ENCODE results near the gene PRKCG.
A peak's percentile ranks its signal among the peaks of the same experiment; 100 is the strongest.
"Not testable (repeated sequence)": the region's sequence is repeated elsewhere in the genome, so short reads cannot be mapped to it uniquely, and the experiment has no call there.

Gene PRKCG

DNA sequence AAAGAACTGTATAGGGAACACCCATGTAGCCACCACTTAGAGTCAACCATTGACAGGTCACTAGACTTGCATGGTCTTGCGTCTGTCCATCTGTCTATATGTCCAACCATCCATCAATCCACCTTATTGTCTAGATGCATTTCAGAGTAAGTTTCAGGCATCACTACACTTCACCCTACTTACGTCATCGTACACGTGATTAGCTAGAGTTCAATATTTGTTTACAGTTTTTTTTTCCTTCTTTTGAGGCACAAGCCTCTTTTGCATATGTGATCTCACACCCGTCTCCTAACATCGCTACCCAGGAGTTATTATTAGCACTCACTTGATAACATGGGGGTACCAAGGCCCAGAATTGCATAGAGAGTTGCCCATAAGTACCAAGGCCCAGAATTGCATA, 34.0 kb downstream of the PRKCG start:
- Mint-ChIP-seq H3K4me1 (ENCODE audit: low read depth) (no peaks in the 10 kb centered on the region), H3K27ac (no peak overlapping the region), H3K4me3 (no peak overlapping the region)

DNA sequence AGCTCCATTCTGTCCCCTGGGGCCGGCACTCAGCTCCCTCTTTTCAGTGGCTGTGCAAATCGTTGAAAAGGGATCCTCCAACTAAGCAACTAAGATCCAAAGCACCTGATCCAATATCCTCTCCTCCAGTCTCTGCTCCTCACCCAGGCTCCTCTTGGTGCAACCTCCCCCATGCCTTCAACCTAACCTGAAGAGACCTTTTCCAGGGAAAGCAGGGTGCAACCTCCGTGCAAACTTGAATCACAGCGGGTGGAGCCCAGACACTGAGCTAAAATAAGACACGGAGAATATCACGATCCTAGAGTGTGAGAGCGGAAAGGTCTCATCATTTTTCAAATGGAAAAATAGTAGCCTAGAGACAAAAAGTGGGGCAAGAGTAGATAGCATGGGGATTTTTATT, 35.4 kb downstream of the PRKCG start:
- no peaks in the 10 kb centered on the region for H3K36me3 Mint-ChIP-seq (ENCODE audit: low read depth)
- H3K9me3 Mint-ChIP-seq, result peaks cover 2% of the 10 kb centered on the region
- H3K27ac Mint-ChIP-seq, result no peak overlapping the region
- DNase-seq, result no peak
- H3K4me1 Mint-ChIP-seq (ENCODE audit: low read depth), result no peaks in the 10 kb centered on the region
- H3K27me3 Mint-ChIP-seq, result peaks cover 37% of the 10 kb centered on the region
- H3K4me3 Mint-ChIP-seq, result no peak overlapping the region

More for the DNA sequence above, 34.0 kb downstream of the PRKCG start:
- H3K9me3 Mint-ChIP-seq, result peaks cover 2% of the 10 kb centered on the region
- peaks cover 49% of the 10 kb centered on the region for H3K27me3 Mint-ChIP-seq
- DNase-seq, result no peak
- no peaks in the 10 kb centered on the region for H3K36me3 Mint-ChIP-seq (ENCODE audit: low read depth)

- H3K27me3 Mint-ChIP-seq, result peaks cover 5% of the 10 kb centered on the region
- H3K4me1 Mint-ChIP-seq (ENCODE audit: low read depth), result no peaks in the 10 kb centered on the region
- H3K36me3 Mint-ChIP-seq (ENCODE audit: low read depth), result no peaks in the 10 kb centered on the region
- H3K27ac Mint-ChIP-seq, result no peak overlapping the region
- H3K9me3 Mint-ChIP-seq, result peaks cover 2% of the 10 kb centered on the region
- H3K4me3 Mint-ChIP-seq, result no peak overlapping the region
- peak; percentile 35 for DNase-seq
These were observed 45.7 kb downstream of the PRKCG start for GRCh38 chr19:53927739-53928138.

DNA sequence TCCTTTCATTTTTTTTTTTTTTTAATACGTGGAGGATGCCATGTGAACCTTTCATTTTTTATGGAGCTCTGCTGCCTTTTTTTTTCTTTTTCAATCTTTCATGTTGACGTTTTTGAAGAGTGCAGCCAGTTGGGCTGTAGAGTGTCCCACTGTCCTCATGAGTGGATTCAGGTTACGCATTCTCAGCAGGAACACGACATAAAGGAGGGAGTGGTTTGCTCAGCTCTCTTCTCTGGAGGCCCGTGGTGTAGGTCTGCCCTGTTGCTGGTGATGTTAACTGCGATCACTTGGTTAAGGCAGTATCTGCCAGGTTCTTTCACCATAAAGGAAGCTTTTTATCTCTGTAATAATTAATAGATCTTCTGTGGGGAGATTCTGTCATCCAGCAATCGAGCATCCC, 54.0 kb downstream of the PRKCG start:
- Mint-ChIP-seq H3K27ac (no peak overlapping the region), H3K9me3 (no peaks in the 10 kb centered on the region), H3K4me1 (ENCODE audit: low read depth) (no peaks in the 10 kb centered on the region), H3K27me3 (peaks cover 26% of the 10 kb centered on the region), H3K4me3 (no peak overlapping the region), H3K36me3 (ENCODE audit: low read depth) (no peaks in the 10 kb centered on the region)
- no peak for DNase-seq

- Mint-ChIP-seq H3K4me3 (no peak overlapping the region), H3K9me3 (no peaks in the 10 kb centered on the region), H3K4me1 (ENCODE audit: low read depth) (no peaks in the 10 kb centered on the region), H3K27ac (no peak overlapping the region), H3K36me3 (ENCODE audit: low read depth) (no peaks in the 10 kb centered on the region), H3K27me3 (peaks cover 64% of the 10 kb centered on the region)
- peak; percentile 34 for DNase-seq
These were observed 60.2 kb downstream of the PRKCG start for GRCh38 chr19:53942001-53942786.

DNA sequence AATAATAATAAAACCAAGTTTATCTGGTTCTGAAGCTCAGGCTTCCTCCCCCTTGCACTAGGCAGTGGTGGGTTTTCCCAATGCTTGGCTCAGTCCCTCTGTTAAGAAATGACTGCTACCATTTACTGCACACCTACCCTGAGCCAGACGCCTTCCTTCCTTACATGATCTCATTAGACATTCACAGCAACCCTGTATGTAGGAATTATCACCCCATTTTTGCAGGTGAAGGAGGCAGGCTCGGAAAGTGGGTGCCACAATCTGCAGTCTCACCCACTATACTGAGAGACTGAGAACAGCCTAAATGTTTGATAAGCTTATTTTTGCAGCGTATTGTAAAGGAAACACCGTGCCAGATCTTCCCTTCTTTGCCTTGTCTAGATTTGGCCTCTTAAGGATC, 62.4 kb downstream of the PRKCG start:
- H3K27me3 Mint-ChIP-seq, result peaks cover 63% of the 10 kb centered on the region
- no peaks in the 10 kb centered on the region for H3K9me3 Mint-ChIP-seq
- H3K27ac Mint-ChIP-seq, result no peak overlapping the region
- no peak for DNase-seq
- no peaks in the 10 kb centered on the region for H3K4me1 Mint-ChIP-seq (ENCODE audit: low read depth)
- H3K4me3 Mint-ChIP-seq, result no peak overlapping the region
- H3K36me3 Mint-ChIP-seq (ENCODE audit: low read depth), result no peaks in the 10 kb centered on the region

DNA sequence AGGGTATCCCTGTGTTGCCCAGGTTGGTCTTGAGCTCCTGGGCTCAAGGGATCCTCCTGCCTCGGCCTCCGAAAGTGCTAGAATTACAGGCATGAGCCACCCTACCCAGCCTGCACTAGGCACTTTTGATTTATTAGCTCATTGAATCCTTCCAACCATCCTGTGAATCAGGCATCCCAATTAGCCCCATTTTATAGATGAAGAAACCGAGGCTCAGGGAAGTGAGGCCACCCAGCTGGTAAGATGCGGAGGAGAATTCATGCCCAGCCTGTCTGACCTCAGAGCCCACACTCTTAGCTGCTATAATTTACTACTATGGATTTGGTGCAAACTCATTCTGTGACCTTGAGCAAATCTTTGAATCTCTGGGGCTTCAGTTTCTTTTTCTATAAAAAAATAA, 62.9 kb downstream of the PRKCG start:
- Mint-ChIP-seq H3K4me3 (no peak overlapping the region), H3K36me3 (ENCODE audit: low read depth) (no peaks in the 10 kb centered on the region), H3K4me1 (ENCODE audit: low read depth) (no peaks in the 10 kb centered on the region), H3K27ac (no peak overlapping the region), H3K9me3 (no peaks in the 10 kb centered on the region), H3K27me3 (peaks cover 63% of the 10 kb centered on the region)
- DNase-seq, result no peak

DNA sequence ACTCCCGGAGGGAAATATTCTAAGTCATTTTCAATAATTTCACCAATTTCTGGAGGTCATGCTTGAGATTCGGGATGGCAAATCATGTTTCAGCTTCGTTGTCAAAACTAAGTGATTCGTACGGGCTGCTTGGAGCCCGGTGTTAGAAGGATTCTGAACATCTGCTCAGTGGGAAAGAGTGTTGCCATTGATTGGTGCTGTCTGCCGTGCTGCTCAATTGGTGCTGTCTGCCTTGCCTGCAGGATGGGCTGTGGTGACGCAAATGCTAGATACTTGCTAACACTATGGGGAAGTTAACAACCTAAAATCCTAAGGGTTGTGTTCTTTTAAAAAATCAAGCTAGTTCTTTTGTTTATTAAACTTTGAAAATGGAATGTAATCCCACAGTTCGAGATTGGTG, 63.4 kb downstream of the PRKCG start:
- Mint-ChIP-seq H3K4me3 (no peak overlapping the region), H3K27me3 (peaks cover 59% of the 10 kb centered on the region), H3K4me1 (ENCODE audit: low read depth) (no peaks in the 10 kb centered on the region), H3K36me3 (ENCODE audit: low read depth) (no peaks in the 10 kb centered on the region), H3K9me3 (no peaks in the 10 kb centered on the region), H3K27ac (no peak overlapping the region)
- no peak for DNase-seq

DNA sequence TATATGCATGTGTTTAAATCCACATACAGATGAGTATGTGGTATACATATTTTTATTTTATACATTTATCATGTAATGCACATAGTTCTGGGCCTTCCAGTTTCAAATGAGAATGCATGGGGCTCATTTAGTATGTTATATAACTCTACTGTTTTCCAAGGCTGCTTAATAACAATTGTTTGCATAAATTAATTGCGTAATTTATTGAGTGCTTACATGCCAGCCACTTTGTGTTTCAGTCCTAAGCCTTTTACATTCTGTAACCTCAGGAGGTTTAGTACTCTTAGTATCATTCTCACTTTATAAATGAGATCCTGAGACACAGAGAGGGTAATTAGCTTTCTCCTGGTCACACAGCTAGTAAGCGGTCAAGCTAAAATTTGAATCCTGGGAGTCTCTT, 64.0 kb downstream of the PRKCG start:
- Mint-ChIP-seq H3K27me3 (peaks cover 56% of the 10 kb centered on the region), H3K36me3 (ENCODE audit: low read depth) (no peaks in the 10 kb centered on the region), H3K4me1 (ENCODE audit: low read depth) (no peaks in the 10 kb centered on the region), H3K4me3 (no peak overlapping the region), H3K27ac (no peak overlapping the region), H3K9me3 (no peaks in the 10 kb centered on the region)
- no peak for DNase-seq

GRCh38 chr19:53947624-53948023, 65.6 kb downstream of the PRKCG start:
- H3K27ac Mint-ChIP-seq, result no peak overlapping the region
- H3K4me3 Mint-ChIP-seq, result no peak overlapping the region
- peaks cover 52% of the 10 kb centered on the region for H3K27me3 Mint-ChIP-seq
- DNase-seq, result no peak
- no peaks in the 10 kb centered on the region for H3K9me3 Mint-ChIP-seq
- no peaks in the 10 kb centered on the region for H3K36me3 Mint-ChIP-seq (ENCODE audit: low read depth)
- no peaks in the 10 kb centered on the region for H3K4me1 Mint-ChIP-seq (ENCODE audit: low read depth)

- peaks cover 49% of the 10 kb centered on the region for H3K27me3 Mint-ChIP-seq
- H3K4me1 Mint-ChIP-seq (ENCODE audit: low read depth), result not testable (repeated sequence)
These were observed 66.6 kb downstream of the PRKCG start for GRCh38 chr19:53948611-53949010.

DNA sequence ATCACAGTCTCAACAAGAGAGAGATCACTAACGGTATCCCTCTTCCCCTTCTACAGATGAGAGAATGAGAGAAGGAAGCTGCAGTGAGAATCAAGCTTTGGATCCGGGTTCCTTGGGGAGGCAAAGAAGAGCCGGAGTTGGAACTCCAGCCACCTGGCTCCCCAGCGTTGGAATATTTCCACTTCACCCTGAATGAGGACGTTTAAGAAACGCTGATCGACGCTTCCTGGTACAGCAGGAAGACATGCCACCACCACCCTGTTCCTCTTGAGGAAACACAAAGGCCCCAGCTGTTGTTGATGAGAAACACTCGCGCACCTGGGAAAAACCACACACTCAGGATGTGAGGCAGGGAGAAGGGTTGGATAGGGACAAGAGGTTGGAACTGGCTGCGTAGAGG, 69.4 kb downstream of the PRKCG start:
- no peak overlapping the region for H3K27ac Mint-ChIP-seq

More at GRCh38 chr19:53948611-53949010, 66.6 kb downstream of the PRKCG start:
- not testable (repeated sequence) for H3K9me3 Mint-ChIP-seq; H3K27ac Mint-ChIP-seq; H3K36me3 Mint-ChIP-seq (ENCODE audit: low read depth); H3K4me3 Mint-ChIP-seq; DNase-seq

DNA sequence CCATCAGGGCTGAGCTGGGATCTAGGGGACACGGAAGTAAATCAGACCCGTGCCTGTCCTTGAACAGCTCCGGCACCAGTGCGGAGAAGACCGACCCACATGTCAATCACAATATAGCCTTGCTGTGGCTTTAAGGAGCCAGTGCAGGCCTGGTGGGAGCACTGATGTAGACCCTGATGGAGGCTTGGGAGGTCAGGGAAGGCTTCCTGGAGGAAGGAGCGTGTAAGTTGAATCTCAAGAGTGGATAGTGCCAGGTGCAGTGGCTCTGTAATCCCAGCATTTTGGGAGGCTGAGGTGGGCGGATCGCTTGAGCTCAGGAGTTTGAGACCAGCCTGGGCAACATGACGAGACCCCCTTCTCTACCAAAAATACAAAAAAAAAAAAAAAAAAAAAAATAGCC, 70.0 kb downstream of the PRKCG start:
- no peak for DNase-seq
- no peak overlapping the region for H3K4me3 Mint-ChIP-seq
- H3K27ac Mint-ChIP-seq, result no peak overlapping the region
- no peaks in the 10 kb centered on the region for H3K4me1 Mint-ChIP-seq (ENCODE audit: low read depth)
- H3K9me3 Mint-ChIP-seq, result no peaks in the 10 kb centered on the region
- peaks cover 44% of the 10 kb centered on the region for H3K27me3 Mint-ChIP-seq
- H3K36me3 Mint-ChIP-seq (ENCODE audit: low read depth), result no peaks in the 10 kb centered on the region

More for the DNA sequence above, 69.4 kb downstream of the PRKCG start:
- H3K4me3 Mint-ChIP-seq, result no peak overlapping the region
- no peaks in the 10 kb centered on the region for H3K9me3 Mint-ChIP-seq
- no peaks in the 10 kb centered on the region for H3K4me1 Mint-ChIP-seq (ENCODE audit: low read depth)
- H3K27me3 Mint-ChIP-seq, result peaks cover 39% of the 10 kb centered on the region
- no peak for DNase-seq
- H3K36me3 Mint-ChIP-seq (ENCODE audit: low read depth), result no peaks in the 10 kb centered on the region

DNA sequence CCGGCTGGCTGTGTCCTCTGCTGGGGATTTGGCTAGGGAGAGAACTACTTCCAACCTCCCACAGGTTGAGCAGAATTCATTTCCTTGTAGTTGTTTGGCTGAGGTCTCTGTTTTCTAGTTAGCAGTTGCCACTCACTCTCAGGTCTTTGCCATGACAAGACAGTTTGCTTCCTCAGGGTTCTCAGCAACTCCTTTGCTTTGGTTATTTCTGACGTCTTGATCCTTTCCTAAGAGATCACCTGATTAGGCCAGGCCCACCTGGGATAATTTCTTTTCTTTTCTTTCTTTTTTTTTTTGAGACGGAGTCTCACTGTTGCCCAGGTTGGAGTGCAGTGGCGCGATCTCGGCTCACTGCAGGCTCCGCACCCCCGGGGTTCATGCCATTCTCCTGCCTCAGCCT, 71.4 kb downstream of the PRKCG start:
- H3K4me1 Mint-ChIP-seq (ENCODE audit: low read depth), result peaks cover 1% of the 10 kb centered on the region
- H3K27me3 Mint-ChIP-seq, result peaks cover 46% of the 10 kb centered on the region
- no peaks in the 10 kb centered on the region for H3K36me3 Mint-ChIP-seq (ENCODE audit: low read depth)
- H3K27ac Mint-ChIP-seq, result no peak overlapping the region
- no peaks in the 10 kb centered on the region for H3K9me3 Mint-ChIP-seq
- no peak overlapping the region for H3K4me3 Mint-ChIP-seq
- DNase-seq, result no peak
